ENCODE data around the gene DNAH3.

- no peak for TF ChIP-seq CTCF (conservative IDR thresholded peaks at IDR 0.05)
- no peak for TF ChIP-seq EZH2 (IDR thresholded peaks at IDR 0.05; ENCODE audit: low read depth)
These were observed 97.1 kb downstream of the DNAH3 start for GRCh38 chr16:21053590-21053989.

All from PC-9 (cell line).